H1 (cell line): ENCODE results near the gene CASP9. TPM values are rescaled to one million over a fixed set of nuclear protein-coding genes. Genes with fewer than 3 reads are reported as not detected.

Experiments
- CTCF ChIA-PET: fragments of 300-600 bp; sonication (Branson Sonifier 250); formaldehyde crosslinking; loops from one replicate; lab custom pipeline; 2021; ENCODE audit not compliant: partially characterized antibody; lab: Charles Lee
- POLR2A ChIA-PET: fragments of 300-600 bp; sonication (Branson Sonifier 250); formaldehyde crosslinking; loops from one replicate; lab custom pipeline; 2021; ENCODE audit warnings: inconsistent platforms; ENCODE audit not compliant: partially characterized antibody; lab: Charles Lee
- DNase-seq, 2 experiments: peaks; one replicate each; pipeline versions ENCODE4 v3.0.0 to v3.0.0-alpha.2; 2010 to 2022; ENCODE audit warnings: low spot score in 2 of 2, low read depth in 1 of 2, mixed read lengths in 1 of 2
- FAIRE-seq: peaks from 2 replicates; lab custom pipeline; 2011; peaks lifted over from hg19 to GRCh38; lab: Jason Lieb, UNC
- H2AFZ ChIP-seq: 2 replicates; pipeline ENCODE4 v1.8.1; 2012; ENCODE audit warnings: low read length, inconsistent platforms
- H2AK5ac ChIP-seq: 2 replicates; pipeline ENCODE4 v1.6.1; 2013; ENCODE audit warnings: low read depth, low read length
- H2BK120ac ChIP-seq: replicated peaks from 2 replicates; pipeline ENCODE3; 2013; ENCODE audit warnings: low read depth, low read length, inconsistent platforms
- H2BK12ac ChIP-seq: 2 replicates; pipeline ENCODE4 v1.6.1; 2013; ENCODE audit warnings: low read depth, low read length
- H2BK15ac ChIP-seq: 2 replicates; pipeline ENCODE4 v1.6.1; 2013; ENCODE audit warnings: low read length
- H2BK20ac ChIP-seq: 2 replicates; pipeline ENCODE4 v1.6.1; 2013; ENCODE audit warnings: low read length
- H2BK5ac ChIP-seq: 2 replicates; pipeline ENCODE4 v1.6.1; 2013; ENCODE audit warnings: low read depth, low read length
- H3K14ac ChIP-seq: 2 replicates; pipeline ENCODE4 v1.6.1; 2013; ENCODE audit warnings: inconsistent platforms; ENCODE audit not compliant: insufficient read length
- H3K18ac ChIP-seq: 2 replicates; pipeline ENCODE4 v1.6.1; 2013; ENCODE audit warnings: low read length; ENCODE audit errors: extremely low read depth
- H3K23ac ChIP-seq: 2 replicates; pipeline ENCODE4 v1.6.1; 2013; ENCODE audit warnings: inconsistent platforms; ENCODE audit not compliant: insufficient read length
- H3K23me2 ChIP-seq: 2 replicates; pipeline ENCODE4 v1.6.1; 2013; ENCODE audit warnings: low read depth, low read length
- H3K27ac ChIP-seq: 2 replicates; pipeline ENCODE4 v1.6.1; 2011; ENCODE audit warnings: low read depth, low read length, inconsistent platforms
- H3K27me3 ChIP-seq, 4 experiments: replicated peaks in 1 of 4; 1 replicate in 1 of 4; 2 replicates in 3 of 4; pipeline versions ENCODE4 v1.6.1 to v1.8.1; 2011 to 2013; ENCODE audit warnings: low read length in 3 of 4, mild to moderate bottlenecking in 3 of 4, inconsistent platforms in 2 of 4, mixed read lengths in 2 of 4, moderate library complexity in 1 of 4; ENCODE audit not compliant: control insufficient read depth in 3 of 4, insufficient read depth in 3 of 4; ENCODE audit errors: extremely low read depth in 1 of 4
- H3K36me3 ChIP-seq, 4 experiments: 2 replicates each; pipeline versions ENCODE4 v1.6.1 to v1.8.1; 2011 to 2013; ENCODE audit warnings: mild to moderate bottlenecking in 4 of 4, low read length in 3 of 4, moderate library complexity in 2 of 4, control low read depth in 1 of 4, inconsistent platforms in 1 of 4; ENCODE audit not compliant: insufficient read depth in 4 of 4, control insufficient read depth in 2 of 4
- H3K4ac ChIP-seq: replicated peaks from 2 replicates; pipeline ENCODE3; 2013; ENCODE audit warnings: low read length, low read depth, mixed read lengths, inconsistent platforms; ENCODE audit not compliant: insufficient read length
- H3K4me1 ChIP-seq, 4 experiments: replicated peaks in 1 of 4; 1 replicate in 1 of 4; 2 replicates in 3 of 4; pipeline versions ENCODE4 v1.6.1 to v1.8.1; 2011 to 2013; ENCODE audit warnings: low read length in 3 of 4, inconsistent platforms in 2 of 4, mixed read lengths in 1 of 4; ENCODE audit not compliant: insufficient read depth in 4 of 4, control insufficient read depth in 3 of 4
- H3K4me2 ChIP-seq, 2 experiments: 2 replicates each; pipeline versions ENCODE4 v1.6.1 to v1.8.1; 2011 to 2013; ENCODE audit warnings: low read depth in 2 of 2, low read length in 2 of 2, control low read depth in 1 of 2, inconsistent platforms in 1 of 2, mild to moderate bottlenecking in 1 of 2; ENCODE audit not compliant: insufficient read depth in 1 of 2
- H3K4me3 ChIP-seq, 4 experiments: fragments of 200-600, 300-600 bp in 1 of 4; sonication (generic), shearing (Covaris generic), sonication (Bioruptor Twin) in 1 of 4; 2 replicates each; pipeline versions ENCODE4 v1.5.1 to v1.8.1; 2011 to 2016; ENCODE audit warnings: low read length in 4 of 4, low read depth in 3 of 4, control low read depth in 2 of 4, inconsistent platforms in 2 of 4, mild to moderate bottlenecking in 2 of 4, mixed read lengths in 1 of 4, moderate library complexity in 1 of 4; ENCODE audit not compliant: insufficient read depth in 2 of 4; ENCODE audit errors: extremely low read depth in 1 of 4
- H3K56ac ChIP-seq: replicated peaks from 2 replicates; pipeline ENCODE3; 2013; ENCODE audit warnings: low read depth, mild to moderate bottlenecking, mixed read lengths, low read length, inconsistent platforms; ENCODE audit not compliant: insufficient read length
- H3K79me1 ChIP-seq: 2 replicates; pipeline ENCODE4 v1.6.1; 2013; ENCODE audit warnings: low read depth, low read length, control low read depth
- H3K79me2 ChIP-seq, 2 experiments: 2 replicates each; pipeline versions ENCODE4 v1.6.1 to v1.8.1; 2012 to 2013; ENCODE audit warnings: low read length in 2 of 2, mild to moderate bottlenecking in 2 of 2, inconsistent platforms in 1 of 2; ENCODE audit not compliant: insufficient read depth in 2 of 2, control insufficient read depth in 1 of 2
- H3K9ac ChIP-seq, 4 experiments: replicated peaks in 1 of 4; 1 replicate in 1 of 4; 2 replicates in 3 of 4; pipeline versions ENCODE4 v1.6.1 to v1.8.1; 2011 to 2013; ENCODE audit warnings: low read depth in 3 of 4, low read length in 3 of 4, control low read depth in 2 of 4, mild to moderate bottlenecking in 2 of 4, moderate library complexity in 2 of 4, inconsistent platforms in 1 of 4; ENCODE audit errors: extremely low read depth in 1 of 4
- H3K9me3 ChIP-seq, 2 experiments: 2 replicates each; pipeline versions ENCODE4 v1.6.1 to v1.8.1; 2012 to 2013; ENCODE audit warnings: mild to moderate bottlenecking in 2 of 2, moderate library complexity in 2 of 2, control low read depth in 1 of 2, inconsistent platforms in 1 of 2, low read depth in 1 of 2, low read length in 1 of 2, mixed read lengths in 1 of 2; ENCODE audit not compliant: insufficient read depth in 2 of 2
- H4K20me1 ChIP-seq, 2 experiments: replicated peaks in 1 of 2; 2 replicates each; pipeline versions ENCODE3 to v1.8.1; 2011 to 2013; ENCODE audit warnings: inconsistent platforms in 2 of 2, low read length in 2 of 2, mild to moderate bottlenecking in 1 of 2; ENCODE audit not compliant: insufficient read depth in 2 of 2, control insufficient read depth in 1 of 2
- H4K5ac ChIP-seq: 2 replicates; pipeline ENCODE4 v1.6.1; 2013; ENCODE audit warnings: low read length, low read depth, mixed read lengths, inconsistent platforms; ENCODE audit not compliant: insufficient read length
- H4K8ac ChIP-seq: 2 replicates; pipeline ENCODE4 v1.8.0; 2013; ENCODE audit warnings: mild to moderate bottlenecking, moderate library complexity, low read length, inconsistent platforms; ENCODE audit not compliant: insufficient read depth; ENCODE audit errors: extremely low read depth
- H4K91ac ChIP-seq: replicated peaks from 2 replicates; pipeline ENCODE3; 2013; ENCODE audit warnings: low read length, mixed read lengths, inconsistent platforms; ENCODE audit not compliant: insufficient read length
- KDM5A ChIP-seq: fragments of 200-600 bp; IDR thresholded peaks from 2 replicates; pipeline ENCODE4 v1.7.1; 2012; ENCODE audit warnings: mild to moderate bottlenecking, low read length, inconsistent platforms, mixed read lengths
- TAF7 ChIP-seq: optimal IDR thresholded peaks from 2 replicates; pipeline ENCODE3; 2011; ENCODE audit warnings: low read depth, mild to moderate bottlenecking, inconsistent platforms, low read length, moderate library complexity, borderline replicate concordance
- TCF12 ChIP-seq: IDR thresholded peaks from 2 replicates; pipeline ENCODE4 v1.6.1; 2011; ENCODE audit warnings: low read depth, mild to moderate bottlenecking, low read length
- WGBS, 2 experiments: shearing (Covaris generic) in 1 of 2; methylation state at CpG; one replicate each; pipeline versions ENCODE4 v1.1.6 to v1.1.7; 2013 to 2015; ENCODE audit warnings: low lambda C conversion rate in 2 of 2, mixed read lengths in 2 of 2, inconsistent platforms in 1 of 2, low coverage in 1 of 2, missing lambda C conversion rate in 1 of 2; ENCODE audit not compliant: insufficient replicate concordance in 2 of 2, insufficient coverage in 1 of 2, insufficient read length in 1 of 2; ENCODE audit errors: extremely low coverage in 1 of 2, missing lambda C conversion rate in 1 of 2; 5-methylcytosine and 5-hydroxymethylcytosine counted together
- polyA plus RNA-seq, 7 experiments: library from polyadenylated mRNA; depleted of rRNA in 3 of 7; stranded (reverse) in 5 of 7; unstranded in 2 of 7; fragments of >200 nt in 5 of 7; fragments of 200-250 nt in 2 of 7; gene quantifications; 1 replicate in 5 of 7; 2 replicates in 1 of 7; 4 replicates in 1 of 7; pipeline versions ENCODE4 v1.2.1 to v1.2.3, GENCODE V29; 2011 to 2013; ENCODE audit warnings: missing spikeins in 2 of 7, mixed read lengths in 2 of 7
- total RNA-seq: library from RNA; stranded (reverse); fragmentation: NEBNext Ultra II Directional; extraction: Animal tissue kit (Norgen Biotek cat#: 25700); gene quantifications from 2 replicates; pipeline ENCODE4 v1.2.1, GENCODE V29; 2021
- TF ChIP-seq, protein P1 (sequence below), 3 experiments: IDR thresholded peaks; 1 replicate in 2 of 3; 2 replicates in 1 of 3; pipeline versions ENCODE4 v1.5.1 to v1.6.1; 2011; ENCODE audit warnings: low read length in 3 of 3, mild to moderate bottlenecking in 3 of 3, inconsistent platforms in 2 of 3, low read depth in 1 of 3, moderate library complexity in 1 of 3; ENCODE audit not compliant: insufficient read depth in 1 of 3; ENCODE audit errors: control extremely low read depth in 1 of 3
- TF ChIP-seq, protein P2 (sequence below): IDR thresholded peaks from 2 replicates; pipeline ENCODE4 v1.6.1; 2011; ENCODE audit warnings: low read length, improper control_type of control experiment

The CASP9 gene
- total and polyA plus RNA-seq, 2 of the 8 experiments (the other 6 are each of a cell fraction or from before 2014, with no cell fraction given): 14.8 to 36.3 TPM

DNA sequence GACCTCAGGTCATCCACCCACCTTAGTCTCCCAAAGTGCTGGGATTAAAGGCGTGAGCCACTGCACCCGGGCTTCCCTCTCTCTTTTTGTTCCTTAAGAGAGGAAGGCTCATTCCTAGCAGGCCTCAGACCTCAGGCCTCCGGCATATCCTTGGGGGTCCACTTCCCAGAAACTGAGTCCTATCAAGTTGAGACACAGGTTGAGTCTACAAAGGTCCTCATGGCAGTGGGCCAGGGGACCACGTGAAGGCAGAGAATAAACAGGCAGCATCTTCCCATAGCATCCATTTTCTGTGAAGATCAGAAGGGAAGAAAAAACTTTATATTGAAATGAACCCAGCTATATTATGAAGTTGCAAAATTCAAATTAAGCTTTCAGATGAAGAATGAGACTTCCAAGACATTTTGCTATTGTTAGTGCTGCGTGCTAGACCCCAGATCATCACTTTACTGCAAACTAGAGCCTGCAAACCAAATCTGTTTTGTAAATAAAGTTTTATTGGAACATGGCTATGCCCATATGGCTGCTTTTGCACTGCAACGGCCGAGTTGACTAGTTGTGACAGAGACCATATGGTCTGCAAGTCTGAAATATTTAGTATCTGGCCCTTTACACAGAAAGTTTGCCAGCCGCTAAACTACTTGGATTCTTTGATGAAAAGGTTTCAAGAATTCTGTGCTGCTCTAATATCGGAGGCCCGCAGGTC is 71.0 kb downstream of the CASP9 start:
- no peaks in the 10 kb centered on the region for H3K4me1 ChIP-seq
- H3K9ac ChIP-seq: no peak overlapping the region
- H3K23me2 ChIP-seq: no peaks in the 10 kb centered on the region
- H3K56ac ChIP-seq: no peak overlapping the region
- H2AFZ ChIP-seq: no peak overlapping the region
- no peak overlapping the region for H2BK120ac ChIP-seq
- H3K4ac ChIP-seq: no peak overlapping the region
- no peaks in the 10 kb centered on the region for H3K36me3 ChIP-seq
- TF ChIP-seq KDM5A (no peak), TCF12 (no peak), TAF7 (no peak)
- TF ChIP-seq, protein P1, sequence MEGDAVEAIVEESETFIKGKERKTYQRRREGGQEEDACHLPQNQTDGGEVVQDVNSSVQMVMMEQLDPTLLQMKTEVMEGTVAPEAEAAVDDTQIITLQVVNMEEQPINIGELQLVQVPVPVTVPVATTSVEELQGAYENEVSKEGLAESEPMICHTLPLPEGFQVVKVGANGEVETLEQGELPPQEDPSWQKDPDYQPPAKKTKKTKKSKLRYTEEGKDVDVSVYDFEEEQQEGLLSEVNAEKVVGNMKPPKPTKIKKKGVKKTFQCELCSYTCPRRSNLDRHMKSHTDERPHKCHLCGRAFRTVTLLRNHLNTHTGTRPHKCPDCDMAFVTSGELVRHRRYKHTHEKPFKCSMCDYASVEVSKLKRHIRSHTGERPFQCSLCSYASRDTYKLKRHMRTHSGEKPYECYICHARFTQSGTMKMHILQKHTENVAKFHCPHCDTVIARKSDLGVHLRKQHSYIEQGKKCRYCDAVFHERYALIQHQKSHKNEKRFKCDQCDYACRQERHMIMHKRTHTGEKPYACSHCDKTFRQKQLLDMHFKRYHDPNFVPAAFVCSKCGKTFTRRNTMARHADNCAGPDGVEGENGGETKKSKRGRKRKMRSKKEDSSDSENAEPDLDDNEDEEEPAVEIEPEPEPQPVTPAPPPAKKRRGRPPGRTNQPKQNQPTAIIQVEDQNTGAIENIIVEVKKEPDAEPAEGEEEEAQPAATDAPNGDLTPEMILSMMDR (IDR thresholded peaks at IDR 0.05; ENCODE audit: control extremely low read depth in 1 of 3, insufficient read depth in 1 of 3, low read depth in 1 of 3, low read length in 3 of 3): no peak
- TF ChIP-seq, protein P2, sequence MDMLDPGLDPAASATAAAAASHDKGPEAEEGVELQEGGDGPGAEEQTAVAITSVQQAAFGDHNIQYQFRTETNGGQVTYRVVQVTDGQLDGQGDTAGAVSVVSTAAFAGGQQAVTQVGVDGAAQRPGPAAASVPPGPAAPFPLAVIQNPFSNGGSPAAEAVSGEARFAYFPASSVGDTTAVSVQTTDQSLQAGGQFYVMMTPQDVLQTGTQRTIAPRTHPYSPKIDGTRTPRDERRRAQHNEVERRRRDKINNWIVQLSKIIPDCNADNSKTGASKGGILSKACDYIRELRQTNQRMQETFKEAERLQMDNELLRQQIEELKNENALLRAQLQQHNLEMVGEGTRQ: no peak
- TF ChIP-seq, all 59 proteins: peak for 0
- ChIA-PET POLR2A (no interaction called here), CTCF (interaction anchor here (0.6 to 0.7 kb wide), 2 partner anchors 32 to 304 kb away, joined by 3 read pairs; no protein-coding TSS in a partner anchor)
- H4K5ac ChIP-seq: no peak overlapping the region
- H4K8ac ChIP-seq: no peak overlapping the region
- no peaks in the 10 kb centered on the region for H3K79me1 ChIP-seq
- no peaks in the 10 kb centered on the region for H3K9me3 ChIP-seq
- no peak overlapping the region for H2BK5ac ChIP-seq
- H4K91ac ChIP-seq: no peak overlapping the region
- no peaks in the 10 kb centered on the region for H3K27me3 ChIP-seq
- no peak overlapping the region for H2BK20ac ChIP-seq
- H3K4me2 ChIP-seq: no peak overlapping the region
- H3K4me3 ChIP-seq: no peak overlapping the region
- H3K14ac ChIP-seq: no peak overlapping the region
- WGBS, 2 experiments: 92% methylated on average over 10 of the region's 10 CpGs; no CpG with 5 or more reads in 1 of the 2 experiments
- H4K20me1 ChIP-seq: no peaks in the 10 kb centered on the region
- DNase-seq: no peak
- H2BK12ac ChIP-seq: no peak overlapping the region
- H3K79me2 ChIP-seq: no peaks in the 10 kb centered on the region
- FAIRE-seq: no peak
- no peak overlapping the region for H2BK15ac ChIP-seq
- H3K27ac ChIP-seq: no peak overlapping the region
- H2AK5ac ChIP-seq: no peak overlapping the region
- no peak overlapping the region for H3K18ac ChIP-seq
- no peak overlapping the region for H3K23ac ChIP-seq
